K562 (cell line): Measurements from ENCODE around the gene GTPBP2. TPM values are rescaled to one million over a fixed set of nuclear protein-coding genes. Genes with fewer than 3 reads are reported as not detected.

Source experiments
- ATF7 ChIP-seq: fragments of 450-650 bp; IDR thresholded peaks from 2 replicates; pipeline ENCODE4 v1.7.1; 2014; ENCODE audit warnings: mild to moderate bottlenecking, moderate library complexity
- CBX1 ChIP-seq: sonication (generic); IDR thresholded peaks from 2 replicates; pipeline ENCODE4 v1.6.1; 2016; ENCODE audit warnings: antibody characterized with exemption, low read depth, mild to moderate bottlenecking
- CGGBP1 ChIP-seq: fragments of 250-450 bp; sonication (Bioruptor Pico); IDR thresholded peaks from 2 replicates; pipeline ENCODE4 v1.9.0; 2021; ENCODE audit warnings: mild to moderate bottlenecking
- E2F5 ChIP-seq: sonication (generic); formaldehyde crosslinking; IDR thresholded peaks from 2 replicates; pipeline ENCODE4 v1.8.0; 2022; ENCODE audit warnings: mild to moderate bottlenecking, missing genetic modification reagents
- GMEB1 ChIP-seq: fragments of 250-450 bp; sonication (Bioruptor Pico); IDR thresholded peaks from 2 replicates; pipeline ENCODE4 v1.4.0; 2020; ENCODE audit warnings: mild to moderate bottlenecking
- HDAC6 ChIP-seq: IDR thresholded peaks from 2 replicates; pipeline ENCODE4 v1.6.1; 2012; ENCODE audit warnings: low read depth, mild to moderate bottlenecking, control low read depth, inconsistent platforms, low read length, moderate library complexity
- HMGN3 ChIP-seq: IDR thresholded peaks from 2 replicates; pipeline ENCODE4 v1.6.1; 2011; ENCODE audit warnings: borderline replicate concordance, low read depth, mild to moderate bottlenecking, mixed read lengths, low read length; ENCODE audit not compliant: insufficient read length; ENCODE audit errors: extremely low read depth
- HNRNPL ChIP-seq: fragments of 200-400 bp; formaldehyde crosslinking; IDR thresholded peaks from 2 replicates; pipeline ENCODE4 v1.6.1; 2017; ENCODE audit warnings: low read depth, mild to moderate bottlenecking, low read length
- HNRNPUL1 ChIP-seq: fragments of 200-400 bp; formaldehyde crosslinking; IDR thresholded peaks from 2 replicates; pipeline ENCODE4 v1.6.1; 2017; ENCODE audit warnings: low read length
- HOXB6 ChIP-seq: fragments of 250-450 bp; sonication (Bioruptor Pico); IDR thresholded peaks from 2 replicates; pipeline ENCODE4 v1.5.1; 2022; ENCODE audit warnings: mild to moderate bottlenecking, borderline replicate concordance
- JUND ChIP-seq, 2 experiments: IDR thresholded peaks; 2 replicates in 1 of 2; 3 replicates in 1 of 2; pipeline ENCODE4 v1.6.1; 2011; ENCODE audit warnings: borderline replicate concordance in 2 of 2, low read depth in 2 of 2, low read length in 2 of 2, improper control_type of control experiment in 1 of 2, missing biosample characterization in 1 of 2, missing genetic modification characterization in 1 of 2, missing genetic modification reagents in 1 of 2
- MCM3 ChIP-seq: fragments of 450-650 bp; IDR thresholded peaks from 2 replicates; pipeline ENCODE4 v1.6.1; 2016
- TFE3 ChIP-seq: fragments of 450-650 bp; formaldehyde crosslinking; IDR thresholded peaks from 2 replicates; pipeline ENCODE4 v1.4.0; 2020; ENCODE audit warnings: mild to moderate bottlenecking, mixed read lengths
- TRIM28 ChIP-seq: fragments of 450-650 bp; IDR thresholded peaks from 2 replicates; pipeline ENCODE4 v1.6.1; 2017
- ZBTB7A ChIP-seq: IDR thresholded peaks from 2 replicates; pipeline ENCODE4 v1.6.1; 2011; ENCODE audit warnings: low read depth, mild to moderate bottlenecking, low read length, moderate library complexity, borderline replicate concordance; ENCODE audit not compliant: control insufficient read depth
- ZNF217 ChIP-seq: sonication (generic); formaldehyde crosslinking; IDR thresholded peaks from 2 replicates; pipeline ENCODE4 v1.8.0; 2022; ENCODE audit warnings: mild to moderate bottlenecking, missing genetic modification reagents
- ZNF445 ChIP-seq: fragments of 250-450 bp; sonication (Bioruptor Pico); IDR thresholded peaks from 2 replicates; pipeline ENCODE4 v1.4.0; 2020; ENCODE audit warnings: low read depth, mild to moderate bottlenecking, moderate library complexity
- ZSCAN32 ChIP-seq: fragments of 450-650 bp; formaldehyde crosslinking; IDR thresholded peaks from 2 replicates; pipeline ENCODE4 v1.4.0; 2020; ENCODE audit warnings: mild to moderate bottlenecking, moderate library complexity
- polyA plus RNA-seq, 8 experiments: library from polyadenylated mRNA; depleted of rRNA in 4 of 8; stranded (reverse) in 5 of 8; unstranded in 3 of 8; fragments of >200 nt; fragmentation: Nextera tagmentation in 2 of 8; fragmentation: Illumina TruSeq in 1 of 8; extraction: Ambion mirVana in 2 of 8; extraction: Trizol in 1 of 8; gene quantifications; 2 replicates each; pipeline versions ENCODE4 v1.2.1 to v1.2.3, GENCODE V29; 2011 to 2014; ENCODE audit warnings: inconsistent platforms in 1 of 8, missing spikeins in 1 of 8
- total RNA-seq, 7 experiments: library from RNA; depleted of rRNA in 6 of 7; stranded (reverse); fragments of >200 nt in 6 of 7; fragmentation: Illumina TruSeq in 2 of 7; extraction: Trizol in 2 of 7; gene quantifications; 2 replicates each; pipeline versions ENCODE4 v1.2.1 to v1.2.3, GENCODE V29; 2011 to 2021; ENCODE audit warnings: low replicate concordance in 1 of 7
- TF ChIP-seq, protein P1 (sequence below): fragments of 450-650 bp; formaldehyde crosslinking; IDR thresholded peaks from 2 replicates; pipeline ENCODE4 v1.4.0; 2022; ENCODE audit warnings: mild to moderate bottlenecking, moderate library complexity
- TF ChIP-seq, protein P2 (sequence below): fragments of 450-650 bp; formaldehyde crosslinking; IDR thresholded peaks from 2 replicates; pipeline ENCODE4 v1.4.0; 2020; ENCODE audit warnings: mild to moderate bottlenecking, moderate library complexity

GTPBP2 gene
- total and polyA plus RNA-seq, 9 of the 15 experiments (the other 6 are each of a cell fraction or from before 2014, with no cell fraction given): 48.4 to 196 (median 111) TPM

DNA sequence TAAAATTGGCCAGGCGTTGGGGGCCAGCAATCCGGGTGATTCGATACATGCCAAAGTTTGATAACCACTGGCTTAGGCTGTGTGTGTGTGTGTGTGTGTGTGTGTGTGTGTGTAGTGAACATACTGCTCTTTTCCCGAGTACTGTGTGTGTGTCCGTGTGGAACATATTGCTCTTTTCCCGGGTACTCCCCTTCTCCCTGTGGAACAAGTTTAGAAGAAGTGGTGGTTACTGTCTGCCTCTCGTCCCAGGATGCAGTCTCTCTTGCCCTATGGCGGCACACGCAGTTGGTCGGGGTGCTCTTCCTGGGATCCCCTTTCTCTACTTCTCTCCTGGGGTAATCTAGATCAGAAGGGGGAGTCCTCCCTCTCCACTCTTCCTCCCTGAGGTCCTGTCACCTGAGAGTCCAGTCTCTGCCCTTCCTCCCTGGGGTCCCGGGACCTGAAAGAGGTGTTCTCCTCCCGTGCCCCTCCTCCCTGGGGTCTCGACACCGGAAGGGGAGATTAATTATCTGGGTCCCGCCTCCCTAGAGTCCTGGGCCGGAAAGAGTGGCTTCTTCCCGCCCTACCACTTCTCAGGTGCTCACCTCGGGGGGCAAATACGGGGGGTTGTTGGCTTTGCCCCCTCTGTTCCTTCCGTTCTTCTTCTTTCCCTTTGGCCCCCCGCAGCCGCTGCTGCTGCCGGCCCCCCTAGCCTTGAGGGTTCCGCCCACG lies 516 bp downstream of the GTPBP2 start (continued):
- TF ChIP-seq, protein P1, sequence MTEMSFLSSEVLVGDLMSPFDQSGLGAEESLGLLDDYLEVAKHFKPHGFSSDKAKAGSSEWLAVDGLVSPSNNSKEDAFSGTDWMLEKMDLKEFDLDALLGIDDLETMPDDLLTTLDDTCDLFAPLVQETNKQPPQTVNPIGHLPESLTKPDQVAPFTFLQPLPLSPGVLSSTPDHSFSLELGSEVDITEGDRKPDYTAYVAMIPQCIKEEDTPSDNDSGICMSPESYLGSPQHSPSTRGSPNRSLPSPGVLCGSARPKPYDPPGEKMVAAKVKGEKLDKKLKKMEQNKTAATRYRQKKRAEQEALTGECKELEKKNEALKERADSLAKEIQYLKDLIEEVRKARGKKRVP (CRISPR knock-in tag): 0 out of 2 replicates have a peak, but pooled peaks have one; percentile 6
- TF ChIP-seq CGGBP1 (CRISPR knock-in tag) (no peak), TRIM28 (0 out of 2 replicates have a peak, but pooled peaks have one; percentile 44), CBX1 (no peak), JUND (IDR thresholded peaks at IDR 0.05; ENCODE audit: borderline replicate concordance, low read depth, low read length) (peak; percentile 13; the same call in 1 of the 2 replicates), JUND (tag; IDR thresholded peaks at IDR 0.05; ENCODE audit: borderline replicate concordance, low read depth, low read length) (peak; percentile 39; the same call in 2 of the 3 replicates), HNRNPL (no peak), HDAC6 (no peak), ZNF445 (CRISPR knock-in tag) (no peak), ZSCAN32 (CRISPR knock-in tag) (no peak; the same call in 1 of the 2 replicates), ZBTB7A (peak; percentile 73), ATF7 (peak; percentile 11; the same call in 1 of the 2 replicates), TFE3 (no peak; the same call in 1 of the 2 replicates), HOXB6 (CRISPR knock-in tag) (peak; percentile 57; the same call in 1 of the 2 replicates), MCM3 (no peak), GMEB1 (CRISPR knock-in tag) (0 out of 2 replicates have a peak, but pooled peaks have one; percentile 12), ZNF217 (CRISPR knock-in tag) (no peak), E2F5 (CRISPR knock-in tag) (peak; percentile 80; the same call in 1 of the 2 replicates), HMGN3 (no peak), HNRNPUL1 (no peak)
- TF ChIP-seq, protein P2, sequence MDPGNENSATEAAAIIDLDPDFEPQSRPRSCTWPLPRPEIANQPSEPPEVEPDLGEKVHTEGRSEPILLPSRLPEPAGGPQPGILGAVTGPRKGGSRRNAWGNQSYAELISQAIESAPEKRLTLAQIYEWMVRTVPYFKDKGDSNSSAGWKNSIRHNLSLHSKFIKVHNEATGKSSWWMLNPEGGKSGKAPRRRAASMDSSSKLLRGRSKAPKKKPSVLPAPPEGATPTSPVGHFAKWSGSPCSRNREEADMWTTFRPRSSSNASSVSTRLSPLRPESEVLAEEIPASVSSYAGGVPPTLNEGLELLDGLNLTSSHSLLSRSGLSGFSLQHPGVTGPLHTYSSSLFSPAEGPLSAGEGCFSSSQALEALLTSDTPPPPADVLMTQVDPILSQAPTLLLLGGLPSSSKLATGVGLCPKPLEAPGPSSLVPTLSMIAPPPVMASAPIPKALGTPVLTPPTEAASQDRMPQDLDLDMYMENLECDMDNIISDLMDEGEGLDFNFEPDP (CRISPR knock-in tag): 0 out of 2 replicates have a peak, but pooled peaks have one; percentile 65
